Right atrium auricular region (tissue), 2 donors: ENCODE measurements around the gene UMODL1. TPM values are rescaled to one million over a fixed set of nuclear protein-coding genes. Genes with fewer than 3 reads are reported as not detected.

Experiments used
- DNase-seq: peaks from one replicate; pipeline ENCODE4 v3.0.0-alpha.2; 2019; ENCODE audit warnings: low spot score
- H3K27ac ChIP-seq, 2 donors: fragments of 200-600 bp; sonication (generic); 1 replicate in 1 of 2; 2 replicates in 1 of 2; pipeline ENCODE4 v1.5.1; 2016 to 2019
- H3K27me3 ChIP-seq, 2 donors: fragments of 200-600 bp; sonication (generic); one replicate each; pipeline versions ENCODE4 v1.5.1 to v1.6.0; 2017 to 2019
- H3K36me3 ChIP-seq: fragments of 200-600 bp; sonication (generic); one replicate; pipeline ENCODE4 v1.5.1; 2016
- H3K4me1 ChIP-seq, 2 donors: fragments of 200-600 bp; sonication (generic); one replicate each; pipeline versions ENCODE4 v1.5.1 to v1.6.0; 2017 to 2019
- H3K4me3 ChIP-seq, 2 donors: fragments of 200-600 bp; sonication (generic); 1 replicate in 1 of 2; 2 replicates in 1 of 2; pipeline ENCODE4 v1.5.1; 2017 to 2019; ENCODE audit warnings: mild to moderate bottlenecking in 1 of 2, moderate library complexity in 1 of 2
- H3K9me3 ChIP-seq, 2 donors: fragments of 200-600 bp; sonication (generic); one replicate each; pipeline ENCODE4 v1.5.1; 2019
- CTCF ChIP-seq, 2 donors: fragments of 200-600 bp; sonication (generic); IDR thresholded peaks; one replicate each; pipeline ENCODE4 v1.5.1; 2019; ENCODE audit warnings: antibody characterized with exemption in 2 of 2
- total RNA-seq, 2 donors: library from RNA; depleted of rRNA; stranded (reverse); fragments of >200 nt; gene quantifications; one replicate each; pipeline ENCODE4 v1.1.0, GENCODE V29; 2016

The UMODL1 gene
- total RNA-seq, 2 donors from 2014 or later, result not detected

GRCh38 chr21:42031241-42031640 lies 39.9 kb upstream of the UMODL1 start:
- DNase-seq, result no peak
- no peaks in the 10 kb centered on the region for H3K9me3 ChIP-seq
- H3K27me3 ChIP-seq, result no peaks in the 10 kb centered on the region
- TF ChIP-seq CTCF (IDR thresholded peaks at IDR 0.05), result no peak
- H3K4me1 ChIP-seq, result no peaks in the 10 kb centered on the region
- no peaks in the 10 kb centered on the region for H3K36me3 ChIP-seq
- no peak overlapping the region for H3K27ac ChIP-seq
- no peak overlapping the region for H3K4me3 ChIP-seq

GRCh38 chr21:42031816-42032215 lies 39.3 kb upstream of the UMODL1 start:
- Histone ChIP-seq H3K27ac (no peak overlapping the region), H3K27me3 (no peaks in the 10 kb centered on the region), H3K36me3 (no peaks in the 10 kb centered on the region), H3K4me3 (no peak overlapping the region), H3K4me1 (no peaks in the 10 kb centered on the region), H3K9me3 (no peaks in the 10 kb centered on the region)
- DNase-seq, result no peak
- no peak for TF ChIP-seq CTCF (IDR thresholded peaks at IDR 0.05)

GRCh38 chr21:42032266-42032665 lies 38.9 kb upstream of the UMODL1 start:
- Histone ChIP-seq H3K9me3 (no peaks in the 10 kb centered on the region), H3K4me3 (no peak overlapping the region), H3K27ac (no peak overlapping the region), H3K4me1 (no peaks in the 10 kb centered on the region), H3K27me3 (no peaks in the 10 kb centered on the region), H3K36me3 (no peaks in the 10 kb centered on the region)
- DNase-seq, result no peak
- no peak for TF ChIP-seq CTCF (IDR thresholded peaks at IDR 0.05)

GRCh38 chr21:42032968-42033367 lies 38.1 kb upstream of the UMODL1 start:
- no peaks in the 10 kb centered on the region for H3K4me1 ChIP-seq
- TF ChIP-seq CTCF (IDR thresholded peaks at IDR 0.05), result no peak
- no peaks in the 10 kb centered on the region for H3K9me3 ChIP-seq
- no peak overlapping the region for H3K4me3 ChIP-seq
- DNase-seq, result no peak
- no peak overlapping the region for H3K27ac ChIP-seq
- H3K36me3 ChIP-seq, result no peaks in the 10 kb centered on the region
- no peaks in the 10 kb centered on the region for H3K27me3 ChIP-seq

- DNase-seq, result no peak
- Histone ChIP-seq H3K27ac (no peak overlapping the region), H3K36me3 (no peaks in the 10 kb centered on the region), H3K9me3 (peaks cover 0 to 5% of the 10 kb centered on the region in 2 donors), H3K4me1 (peaks cover 0 to 7% of the 10 kb centered on the region in 2 donors), H3K27me3 (no peaks in the 10 kb centered on the region), H3K4me3 (no peak overlapping the region)
- no peak for TF ChIP-seq CTCF (IDR thresholded peaks at IDR 0.05)
Observed at GRCh38 chr21:42036313-42036712, 34.8 kb upstream of the UMODL1 start.

- Histone ChIP-seq H3K27ac (no peak overlapping the region), H3K4me3 (no peak overlapping the region), H3K36me3 (no peaks in the 10 kb centered on the region), H3K9me3 (peaks cover 0 to 5% of the 10 kb centered on the region in 2 donors), H3K4me1 (peaks cover 0 to 7% of the 10 kb centered on the region in 2 donors), H3K27me3 (no peaks in the 10 kb centered on the region)
- no peak for TF ChIP-seq CTCF (IDR thresholded peaks at IDR 0.05)
- DNase-seq, result no peak
Observed at GRCh38 chr21:42037516-42037915, 33.6 kb upstream of the UMODL1 start.
